K562 (cell line): ENCODE measurements around the gene DTX3. TPM values are rescaled to one million over a fixed set of nuclear protein-coding genes. Genes with fewer than 3 reads are reported as not detected.

Source experiments
- ARNT ChIP-seq, 2 experiments: fragments of 450-650 bp; IDR thresholded peaks; 2 replicates each; pipeline ENCODE4 v1.6.1; 2016; ENCODE audit warnings: mild to moderate bottlenecking in 1 of 2
- ATF3 ChIP-seq, 2 experiments: fragments of 450-650 bp in 1 of 2; sonication (generic) in 1 of 2; formaldehyde crosslinking in 1 of 2; IDR thresholded peaks in 1 of 2; conservative IDR thresholded peaks in 1 of 2; 2 replicates each; pipeline versions ENCODE4 v1.6.1 to v1.8.1; 2016 to 2023; ENCODE audit warnings: mild to moderate bottlenecking in 2 of 2, moderate library complexity in 2 of 2, inconsistent platforms in 1 of 2, missing genetic modification reagents in 1 of 2
- CREB1 ChIP-seq, 2 experiments: sonication (generic) in 1 of 2; formaldehyde crosslinking in 1 of 2; IDR thresholded peaks; 2 replicates each; pipeline versions ENCODE4 v1.6.1 to v1.8.0; 2012 to 2022; ENCODE audit warnings: inconsistent platforms in 1 of 2, mild to moderate bottlenecking in 1 of 2, missing genetic modification reagents in 1 of 2, moderate library complexity in 1 of 2
- ELK3 ChIP-seq: fragments of 450-650 bp; formaldehyde crosslinking; IDR thresholded peaks from 2 replicates; pipeline ENCODE4 v1.4.0; 2020; ENCODE audit warnings: mild to moderate bottlenecking
- FOXA1 ChIP-seq: fragments of 450-650 bp; IDR thresholded peaks from 2 replicates; pipeline ENCODE4 v1.6.1; 2016; ENCODE audit warnings: mild to moderate bottlenecking, borderline replicate concordance
- IRF1 ChIP-seq: sonication (generic); formaldehyde crosslinking; IDR thresholded peaks from 2 replicates; pipeline ENCODE4 v1.8.0; 2022; ENCODE audit warnings: missing genetic modification reagents, mild to moderate bottlenecking, borderline replicate concordance
- MCM7 ChIP-seq, 2 experiments: fragments of 450-650 bp; IDR thresholded peaks; 2 replicates each; pipeline ENCODE4 v1.6.1; 2016 to 2018
- MYBL2 ChIP-seq, 2 experiments: fragments of 450-650 bp in 1 of 2; sonication (generic) in 1 of 2; formaldehyde crosslinking in 1 of 2; IDR thresholded peaks; 2 replicates each; pipeline versions ENCODE4 v1.6.1 to v1.8.1; 2017 to 2022; ENCODE audit warnings: borderline replicate concordance in 1 of 2, inconsistent platforms in 1 of 2, low read depth in 1 of 2, mild to moderate bottlenecking in 1 of 2, missing genetic modification reagents in 1 of 2, moderate library complexity in 1 of 2
- MYNN ChIP-seq, 2 experiments: sonication (generic); formaldehyde crosslinking in 1 of 2; IDR thresholded peaks; 2 replicates each; pipeline versions ENCODE4 v1.5.0 to v1.6.1; 2016 to 2020; ENCODE audit warnings: antibody characterized with exemption in 1 of 2, missing genetic modification reagents in 1 of 2
- NEUROD1 ChIP-seq: fragments of 150-350 bp; IDR thresholded peaks from 2 replicates; pipeline ENCODE4 v1.6.1; 2014; ENCODE audit warnings: borderline replicate concordance, low read length, low read depth; ENCODE audit not compliant: partially characterized antibody
- PPARD ChIP-seq: fragments of 250-450 bp; sonication (Bioruptor Pico); IDR thresholded peaks from 2 replicates; pipeline ENCODE4 v1.8.0; 2022; ENCODE audit warnings: inconsistent platforms, mild to moderate bottlenecking, moderate library complexity
- SAFB ChIP-seq: fragments of 200-400 bp; formaldehyde crosslinking; IDR thresholded peaks from 2 replicates; pipeline ENCODE4 v1.6.1; 2017; ENCODE audit warnings: low read depth, low read length, borderline replicate concordance
- SMAD3 ChIP-seq: fragments of 450-650 bp; formaldehyde crosslinking; conservative IDR thresholded peaks from 2 replicates; pipeline ENCODE4 v1.4.0; 2020; ENCODE audit warnings: mild to moderate bottlenecking
- TCF7 ChIP-seq: sonication (generic); IDR thresholded peaks from 2 replicates; pipeline ENCODE4 v1.6.1; 2016; ENCODE audit warnings: antibody characterized with exemption, borderline replicate concordance
- TFE3 ChIP-seq: fragments of 450-650 bp; formaldehyde crosslinking; IDR thresholded peaks from 2 replicates; pipeline ENCODE4 v1.4.0; 2020; ENCODE audit warnings: mild to moderate bottlenecking, mixed read lengths
- THAP7 ChIP-seq: fragments of 250-450 bp; sonication (Bioruptor Pico); IDR thresholded peaks from 2 replicates; pipeline ENCODE4 v1.5.0; 2021
- ZNF324 ChIP-seq: fragments of 250-450 bp; sonication (Bioruptor Pico); IDR thresholded peaks from 2 replicates; pipeline ENCODE4 v1.4.0; 2020; ENCODE audit warnings: mild to moderate bottlenecking
- ZNF384 ChIP-seq: IDR thresholded peaks from 2 replicates; pipeline ENCODE4 v1.6.1; 2012; ENCODE audit warnings: low read depth, low read length, improper control_type of control experiment
- ZNF398 ChIP-seq: fragments of 250-450 bp; sonication (Bioruptor Pico); IDR thresholded peaks from 2 replicates; pipeline ENCODE4 v1.8.0; 2021; ENCODE audit warnings: moderate library complexity, mild to moderate bottlenecking, inconsistent platforms
- polyA plus RNA-seq, 8 experiments: library from polyadenylated mRNA; depleted of rRNA in 4 of 8; stranded (reverse) in 5 of 8; unstranded in 3 of 8; fragments of >200 nt; fragmentation: Nextera tagmentation in 2 of 8; fragmentation: Illumina TruSeq in 1 of 8; extraction: Ambion mirVana in 2 of 8; extraction: Trizol in 1 of 8; gene quantifications; 2 replicates each; pipeline versions ENCODE4 v1.2.1 to v1.2.3, GENCODE V29; 2011 to 2014; ENCODE audit warnings: inconsistent platforms in 1 of 8, missing spikeins in 1 of 8
- total RNA-seq, 7 experiments: library from RNA; depleted of rRNA in 6 of 7; stranded (reverse); fragments of >200 nt in 6 of 7; fragmentation: Illumina TruSeq in 2 of 7; extraction: Trizol in 2 of 7; gene quantifications; 2 replicates each; pipeline versions ENCODE4 v1.2.1 to v1.2.3, GENCODE V29; 2011 to 2021; ENCODE audit warnings: low replicate concordance in 1 of 7

The DTX3 gene
- total and polyA plus RNA-seq, 9 of the 15 experiments (the other 6 are each of a cell fraction or from before 2014, with no cell fraction given), result 0.03 to 0.09 (median 0.06) TPM; not detected in 6

- no peak for TF ChIP-seq ZNF398 (CRISPR knock-in tag)
- no peak for TF ChIP-seq TCF7
- TF ChIP-seq ZNF324 (CRISPR knock-in tag), result 0 out of 2 replicates have a peak, but pooled peaks have one; percentile 44
- TF ChIP-seq ATF3 (IDR thresholded peaks at IDR 0.05), result no peak
- TF ChIP-seq ATF3 (CRISPR knock-in tag; conservative IDR thresholded peaks at IDR 0.05), result no peak
- TF ChIP-seq PPARD, result no peak
- TF ChIP-seq THAP7, result no peak
- TF ChIP-seq MCM7 (IDR thresholded peaks at IDR 0.05), result no peak
- TF ChIP-seq CREB1 (IDR thresholded peaks at IDR 0.05), result no peak
- no peak for TF ChIP-seq CREB1 (CRISPR knock-in tag; IDR thresholded peaks at IDR 0.05)
- TF ChIP-seq SAFB, result peak; percentile 78
- no peak for TF ChIP-seq TFE3
- TF ChIP-seq MYBL2 (IDR thresholded peaks at IDR 0.05; ENCODE audit: low read depth), result no peak
- no peak for TF ChIP-seq MYBL2 (CRISPR knock-in tag; IDR thresholded peaks at IDR 0.05; ENCODE audit: borderline replicate concordance)
- no peak for TF ChIP-seq NEUROD1
- no peak for TF ChIP-seq ZNF384
- no peak for TF ChIP-seq IRF1 (CRISPR knock-in tag)
- TF ChIP-seq MYNN (IDR thresholded peaks at IDR 0.05), result 0 out of 2 replicates have a peak, but pooled peaks have one; percentile 41
- no peak for TF ChIP-seq MYNN (CRISPR knock-in tag; IDR thresholded peaks at IDR 0.05)
- no peak for TF ChIP-seq ARNT (IDR thresholded peaks at IDR 0.05)
- TF ChIP-seq ELK3 (CRISPR knock-in tag), result no peak
- no peak for TF ChIP-seq FOXA1
- no peak for TF ChIP-seq SMAD3 (CRISPR knock-in tag)
Measured at GRCh38 chr12:57621497-57622292, 17.1 kb downstream of the DTX3 start (continued).
